Measurements from ENCODE around the gene CADM1.

- no peak for TF ChIP-seq CTCF (conservative IDR thresholded peaks at IDR 0.05; ENCODE audit: low read length)
- TF ChIP-seq EZH2phosphoT487 (IDR thresholded peaks at IDR 0.05; ENCODE audit: borderline replicate concordance, low read depth, low read length): no peak
Observed at GRCh38 chr11:115539844-115540243, 35.6 kb upstream of the CADM1 start.
